HTR-8/SVneo (cell line): ENCODE measurements around the gene BORCS5.

Experiments used
- DNase-seq: peaks from one replicate; pipeline ENCODE4 v3.0.0; 2011; ENCODE audit warnings: low spot score, mixed read lengths; ENCODE audit not compliant: insufficient read length
- FAIRE-seq: peaks from 2 replicates; lab custom pipeline; 2011; peaks lifted over from hg19 to GRCh38; lab: Jason Lieb, UNC

The BORCS5 gene

GRCh38 chr12:12503384-12504078 lies 146.7 kb downstream of the BORCS5 start:
- FAIRE-seq = no peak
- no peak for DNase-seq

GRCh38 chr12:12505544-12506495 lies 148.9 kb downstream of the BORCS5 start:
- DNase-seq = no peak
- no peak for FAIRE-seq

GRCh38 chr12:12506496-12506890 lies 149.6 kb downstream of the BORCS5 start:
- FAIRE-seq (no peak), DNase-seq (no peak)

GRCh38 chr12:12507121-12507520 lies 150.2 kb downstream of the BORCS5 start:
- DNase-seq = no peak
- FAIRE-seq = no peak

- DNase-seq (no peak), FAIRE-seq (no peak)
Observed at GRCh38 chr12:12508612-12509011, 151.7 kb downstream of the BORCS5 start.

GRCh38 chr12:12510141-12510540 lies 153.3 kb downstream of the BORCS5 start:
- no peak for DNase-seq
- FAIRE-seq = no peak

- FAIRE-seq = no peak
Observed at GRCh38 chr12:12510551-12510950, 153.7 kb downstream of the BORCS5 start.

GRCh38 chr12:12511021-12511783 lies 154.3 kb downstream of the BORCS5 start:
- FAIRE-seq (no peak), DNase-seq (no peak)

More at GRCh38 chr12:12510551-12510950, 153.7 kb downstream of the BORCS5 start:
- DNase-seq = no peak

GRCh38 chr12:12511895-12512711 lies 155.2 kb downstream of the BORCS5 start:
- no peak for FAIRE-seq
- DNase-seq = no peak

GRCh38 chr12:12513416-12514006 lies 156.6 kb downstream of the BORCS5 start:
- DNase-seq = no peak
- FAIRE-seq = no peak

GRCh38 chr12:12518464-12518845 lies 161.6 kb downstream of the BORCS5 start:
- DNase-seq (no peak), FAIRE-seq (no peak)

- FAIRE-seq = no peak
- DNase-seq = no peak
Observed at GRCh38 chr12:12518919-12519318, 162.0 kb downstream of the BORCS5 start.
